ENCODE measurements around the gene NAT16. TPM values are rescaled to one million over a fixed set of nuclear protein-coding genes. Genes with fewer than 3 reads are reported as not detected.

NAT16 gene
- total and polyA plus RNA-seq, 2 of the 4 experiments (the other 2 are of a cell fraction): 0.05 TPM; not detected in 1

- WGBS, 2 experiments (ENCODE audit: extremely low coverage in 2 of 2, insufficient read length in 1 of 2): no CpG with 5 or more reads among the region's 6 CpGs
- Histone ChIP-seq H3K27me3 (ENCODE audit: control insufficient read depth, insufficient read depth, low read length) (no peaks in the 10 kb centered on the region), H3K27ac (ENCODE audit: insufficient read depth, low read length) (peak overlapping the region; percentile 26; the same call in 1 of the 2 replicates), H3K36me3 (ENCODE audit: control insufficient read depth, insufficient read depth, low read length) (peaks cover 49% of the 10 kb centered on the region), H2BK15ac (ENCODE audit: low read depth, low read length) (no peak overlapping the region), H4K8ac (ENCODE audit: low read depth in 2 of 2, low read length in 2 of 2) (peak overlapping the region in 1 of 2 experiments; percentile 50; a peak in 2 of 4 replicates), H3K14ac (replicated peaks; ENCODE audit: low read depth, low read length) (0 out of 2 replicates have a peak overlapping the region, but pooled peaks have one; percentile 48), H3K4me2 (ENCODE audit: low read depth, low read length) (no peak overlapping the region), H3K56ac (ENCODE audit: extremely low read depth, insufficient read depth, low read length) (peak overlapping the region; percentile 7; the same call in 1 of the 2 replicates), H2AFZ (replicated peaks; ENCODE audit: low read length, poor library complexity) (no peak overlapping the region), H2AK9ac (replicated peaks; ENCODE audit: low read depth, low read length, poor library complexity) (peak overlapping the region; percentile 0), H3K79me1 (ENCODE audit: low read depth in 1 of 2, low read length in 2 of 2) (peaks cover 15 to 52% of the 10 kb centered on the region in 2 experiments; a peak in 3 of 4 replicates), H2BK20ac (ENCODE audit: low read depth, low read length) (no peak overlapping the region), H4K91ac (ENCODE audit: insufficient read depth, low read depth, low read length) (peak overlapping the region; percentile 44), H3K9me1 (ENCODE audit: insufficient read depth, low read length) (peaks cover 5% of the 10 kb centered on the region), H2BK5ac (ENCODE audit: low read depth, low read length, poor library complexity, severe bottlenecking) (peak overlapping the region; percentile 14), H3K23ac (ENCODE audit: low read depth, low read length) (0 out of 2 replicates have a peak overlapping the region, but pooled peaks have one; percentile 8), H3K4me1 (ENCODE audit: control insufficient read depth, insufficient read depth, low read length) (peaks cover 18% of the 10 kb centered on the region; the same call in 1 of the 2 replicates), H4K20me1 (ENCODE audit: insufficient read depth, low read length) (peaks cover 65% of the 10 kb centered on the region), H2AK5ac (ENCODE audit: low read depth, low read length) (no peak overlapping the region), H2BK120ac (ENCODE audit: low read depth, low read length) (peak overlapping the region; percentile 49), H3K9ac (ENCODE audit: low read depth, low read length) (0 out of 2 replicates have a peak overlapping the region, but pooled peaks have one; percentile 6), H3K4ac (ENCODE audit: low read depth, low read length) (peak overlapping the region; percentile 52; the same call in 1 of the 2 replicates), H4K5ac (ENCODE audit: low read depth, low read length) (no peak overlapping the region), H3K18ac (ENCODE audit: low read depth, low read length) (no peak overlapping the region), H3K4me3 (ENCODE audit: insufficient read depth, low read depth, low read length) (no peak overlapping the region), H3K9me3 (ENCODE audit: control insufficient read depth, insufficient read depth, low read length) (no peaks in the 10 kb centered on the region)
- ChIA-PET CTCF (interaction anchor here (0.6 to 1.6 kb wide), 5 partner anchors 11 to 341 kb away, joined by 3 to 8 read pairs (median 3); no protein-coding TSS in a partner anchor), POLR2A (ENCODE audit: unreplicated experiment) (interaction anchor here (0.6 kb wide), 1 partner anchor 10 kb away, joined by 4 read pairs; no protein-coding TSS in a partner anchor)
- dilution Hi-C loops (cut with HindIII; ENCODE audit: low sequenced_read_pairs, unreplicated experiment) (no loop called here), in situ Hi-C loops (cut with MboI; ENCODE audit: low sequenced_read_pairs) (no loop called here), intact Hi-C loops (cut with micrococcal nuclease) (no loop called here)
- DNase-seq (no peak), ATAC-seq (ENCODE audit: low read depth) (no peak)
- no TSS peak for BruUV-seq (replicated peaks)
- no peak; the same call in 1 of the 2 replicates for TF ChIP-seq USF2 (IDR thresholded peaks at IDR 0.05; ENCODE audit: low read depth, low read length)
- TF ChIP-seq SMC3 (IDR thresholded peaks at IDR 0.05; ENCODE audit: low read depth, low read length): no peak
- TF ChIP-seq CHD1 (IDR thresholded peaks at IDR 0.05; ENCODE audit: low read depth, low read length): no peak
- no peak for TF ChIP-seq ELK1 (IDR thresholded peaks at IDR 0.05; ENCODE audit: borderline replicate concordance, low read depth, low read length)
- TF ChIP-seq RCOR1 (IDR thresholded peaks at IDR 0.05; ENCODE audit: insufficient replicate concordance, low read length): no peak
- no peak for TF ChIP-seq BHLHE40 (IDR thresholded peaks at IDR 0.05; ENCODE audit: low read depth, low read length)
- TF ChIP-seq CEBPB (IDR thresholded peaks at IDR 0.05; ENCODE audit: low read depth, low read length): no peak
- no peak for TF ChIP-seq RAD21 (IDR thresholded peaks at IDR 0.05; ENCODE audit: low read length)
- TF ChIP-seq NFE2L2 (IDR thresholded peaks at IDR 0.05; ENCODE audit: low read depth, low read length): 0 out of 2 replicates have a peak, but pooled peaks have one; percentile 20
- no peak for TF ChIP-seq FOS (IDR thresholded peaks at IDR 0.05; ENCODE audit: low read depth, low read length)
- TF ChIP-seq MXI1 (IDR thresholded peaks at IDR 0.05; ENCODE audit: borderline replicate concordance, low read depth, low read length): no peak
- TF ChIP-seq CTCF (conservative IDR thresholded peaks at IDR 0.05; ENCODE audit: low read depth, low read length): no peak
- peak; percentile 41 for TF ChIP-seq POLR2A (IDR thresholded peaks at IDR 0.05; ENCODE audit: low read depth, low read length)
- 0 out of 2 replicates have a peak, but pooled peaks have one; percentile 9 for TF ChIP-seq MAZ (IDR thresholded peaks at IDR 0.05; ENCODE audit: borderline replicate concordance, low read depth, low read length)
Observed at GRCh38 chr7:101134399-101134980, 45.6 kb downstream of the NAT16 start.
